Small intestine (tissue), 7 donors: Measurements from ENCODE around the gene AURKA. TPM values are rescaled to one million over a fixed set of nuclear protein-coding genes. Genes with fewer than 3 reads are reported as not detected.

Experiments used
- DNase-seq, 2 donors: peaks; one replicate each; pipeline versions ENCODE4 v3.0.0 to v3.0.0-alpha.2; 2013
- FAIRE-seq: peaks from 2 replicates; lab custom pipeline; 2012; peaks lifted over from hg19 to GRCh38; lab: Jason Lieb, UNC
- H3K27ac ChIP-seq, 3 donors: one replicate each; pipeline ENCODE4 v1.5.1; 2013; ENCODE audit warnings: low read length in 2 of 3, mild to moderate bottlenecking in 2 of 3, control low read depth in 1 of 3, inconsistent platforms in 1 of 3, low read depth in 1 of 3, moderate library complexity in 1 of 3
- H3K27me3 ChIP-seq, 3 donors: one replicate each; pipeline ENCODE4 v1.6.1; 2013; ENCODE audit warnings: low read length in 3 of 3, inconsistent platforms in 1 of 3; ENCODE audit not compliant: control insufficient read depth in 3 of 3, insufficient read depth in 3 of 3
- H3K36me3 ChIP-seq, 3 donors: one replicate each; pipeline ENCODE4 v1.6.1; 2013; ENCODE audit warnings: low read length in 3 of 3, inconsistent platforms in 1 of 3, low read depth in 1 of 3, mild to moderate bottlenecking in 1 of 3, moderate library complexity in 1 of 3; ENCODE audit not compliant: control insufficient read depth in 3 of 3, insufficient read depth in 2 of 3
- H3K4me1 ChIP-seq, 3 donors: one replicate each; pipeline ENCODE4 v1.6.1; 2013; ENCODE audit warnings: low read length in 2 of 3, inconsistent platforms in 1 of 3, low read depth in 1 of 3, mild to moderate bottlenecking in 1 of 3, moderate library complexity in 1 of 3; ENCODE audit not compliant: control insufficient read depth in 3 of 3, insufficient read depth in 2 of 3
- H3K4me3 ChIP-seq, 3 donors: one replicate each; pipeline ENCODE4 v1.5.1; 2013; ENCODE audit warnings: low read length in 3 of 3, control low read depth in 1 of 3, inconsistent platforms in 1 of 3, low read depth in 1 of 3, mild to moderate bottlenecking in 1 of 3, moderate library complexity in 1 of 3
- H3K9me3 ChIP-seq, 2 donors: one replicate each; pipeline ENCODE4 v1.6.1; 2013; ENCODE audit warnings: low read depth in 1 of 2, low read length in 1 of 2; ENCODE audit not compliant: control insufficient read depth in 2 of 2, insufficient read depth in 1 of 2
- WGBS, 3 donors: extraction: QIAGEN DNeasy Blood & Tissue Kit; methylation state at CpG; one replicate each; pipeline ENCODE4 v1.1.7; 2013; 5-methylcytosine and 5-hydroxymethylcytosine counted together
- polyA plus RNA-seq, 4 donors: library from polyadenylated mRNA; stranded (reverse) in 3 of 4; unstranded in 1 of 4; fragments of 200-250 nt in 3 of 4; fragments of 120-200 nt in 1 of 4; gene quantifications; one replicate each; pipeline versions ENCODE4 v1.2.1 to v1.2.3, GENCODE V29; 2013
- donor health status: healthy with polysubstance abuse.
- donor health status: control.
- donor health status: control.
- donor health status: Bipolar disorder and iron deficiency.
- donor health status: healthy.

Gene AURKA
- polyA plus RNA-seq, 4 donors, result 4.3 to 26.6 (median 13.6) TPM

- DNase-seq (no peak), FAIRE-seq (no peak)
- no peak overlapping the region for H3K27ac ChIP-seq
- no peaks in the 10 kb centered on the region for H3K4me1 ChIP-seq
- 92 to 95% (median 94%) methylated on average over 8 of the region's 8 CpGs for WGBS, 3 donors
- no peak overlapping the region for H3K4me3 ChIP-seq
- no peaks in the 10 kb centered on the region for H3K9me3 ChIP-seq
- no peaks in the 10 kb centered on the region for H3K27me3 ChIP-seq
- peaks cover 0 to 21% (median 4%) of the 10 kb centered on the region in 3 donors for H3K36me3 ChIP-seq
Measured at GRCh38 chr20:56383334-56383733, 8.7 kb downstream of the AURKA start.

- H3K9me3 ChIP-seq, result no peaks in the 10 kb centered on the region
- DNase-seq (no peak), FAIRE-seq (no peak)
- H3K4me1 ChIP-seq, result no peaks in the 10 kb centered on the region
- H3K4me3 ChIP-seq, result no peak overlapping the region
- peaks cover 0 to 19% (median 4%) of the 10 kb centered on the region in 3 donors for H3K36me3 ChIP-seq
- no peaks in the 10 kb centered on the region for H3K27me3 ChIP-seq
- WGBS, 3 donors, result 70 to 86% (median 74%) methylated on average over 4 of the region's 4 CpGs
- no peak overlapping the region for H3K27ac ChIP-seq
Measured at GRCh38 chr20:56382696-56383095, 9.3 kb downstream of the AURKA start.

- Histone ChIP-seq H3K27ac (no peak overlapping the region), H3K9me3 (no peaks in the 10 kb centered on the region), H3K36me3 (peaks cover 0 to 25% (median 4%) of the 10 kb centered on the region in 3 donors), H3K27me3 (no peaks in the 10 kb centered on the region), H3K4me1 (no peaks in the 10 kb centered on the region), H3K4me3 (no peak overlapping the region)
- WGBS, 3 donors, result 72 to 88% (median 83%) methylated on average over 1 of the region's 1 CpG
- DNase-seq (no peak), FAIRE-seq (no peak)
Measured at GRCh38 chr20:56381501-56381900, 10.5 kb downstream of the AURKA start.

GRCh38 chr20:56380375-56380774, 11.6 kb downstream of the AURKA start:
- 67 to 77% (median 73%) methylated on average over 1 of the region's 1 CpG for WGBS, 3 donors
- Histone ChIP-seq H3K36me3 (peaks cover 0 to 19% (median 2%) of the 10 kb centered on the region in 3 donors), H3K27me3 (no peaks in the 10 kb centered on the region), H3K9me3 (no peaks in the 10 kb centered on the region), H3K4me3 (no peak overlapping the region), H3K27ac (no peak overlapping the region), H3K4me1 (no peaks in the 10 kb centered on the region)
- DNase-seq, result no peak
- FAIRE-seq, result no peak

- Histone ChIP-seq H3K27me3 (no peaks in the 10 kb centered on the region), H3K27ac (no peak overlapping the region), H3K4me1 (no peaks in the 10 kb centered on the region), H3K36me3 (peaks cover 0 to 21% (median 5%) of the 10 kb centered on the region in 3 donors), H3K4me3 (no peak overlapping the region), H3K9me3 (no peaks in the 10 kb centered on the region)
- no peak for FAIRE-seq
- DNase-seq, result no peak
- 94 to 96% (median 95%) methylated on average over 3 of the region's 3 CpGs for WGBS, 3 donors
Measured at GRCh38 chr20:56378386-56378785, 13.6 kb downstream of the AURKA start.

- Histone ChIP-seq H3K27me3 (no peaks in the 10 kb centered on the region), H3K4me1 (no peaks in the 10 kb centered on the region), H3K27ac (no peak overlapping the region), H3K36me3 (peaks cover 0 to 15% (median 5%) of the 10 kb centered on the region in 3 donors), H3K4me3 (no peak overlapping the region), H3K9me3 (no peaks in the 10 kb centered on the region)
- FAIRE-seq (no peak), DNase-seq (no peak)
- whole genome bisulfite sequencing, 3 donors, result 81 to 88% (median 87%) methylated on average over 2 of the region's 2 CpGs
Measured at GRCh38 chr20:56376331-56376730, 15.7 kb downstream of the AURKA start.

GRCh38 chr20:56373942-56374341, 18.1 kb downstream of the AURKA start:
- no peaks in the 10 kb centered on the region for H3K27me3 ChIP-seq
- no peak overlapping the region for H3K27ac ChIP-seq
- no peak for DNase-seq
- no peaks in the 10 kb centered on the region for H3K9me3 ChIP-seq
- no peak for FAIRE-seq
- H3K36me3 ChIP-seq, result peaks cover 3 to 18% (median 5%) of the 10 kb centered on the region in 3 donors
- WGBS, 3 donors, result 65 to 90% (median 69%) methylated on average over 1 of the region's 1 CpG
- H3K4me3 ChIP-seq, result no peak overlapping the region
- H3K4me1 ChIP-seq, result no peaks in the 10 kb centered on the region

- Histone ChIP-seq H3K27ac (no peak overlapping the region), H3K4me3 (no peak overlapping the region), H3K36me3 (peaks cover 5 to 18% (median 6%) of the 10 kb centered on the region in 3 donors), H3K4me1 (no peaks in the 10 kb centered on the region), H3K27me3 (no peaks in the 10 kb centered on the region), H3K9me3 (no peaks in the 10 kb centered on the region)
- DNase-seq, result no peak
- FAIRE-seq, result no peak
- 55 to 90% (median 78%) methylated on average over 1 of the region's 1 CpG for WGBS, 3 donors
Measured at GRCh38 chr20:56372850-56373249, 19.2 kb downstream of the AURKA start.

- no peak for FAIRE-seq
Measured at GRCh38 chr20:56371977-56372376, 20.0 kb downstream of the AURKA start.

More at GRCh38 chr20:56371977-56372376, 20.0 kb downstream of the AURKA start:
- H3K4me3 ChIP-seq, result no peak overlapping the region
- WGBS, 3 donors, result 94 to 95% (median 94%) methylated on average over 11 of the region's 11 CpGs
- no peak for DNase-seq
- no peak overlapping the region for H3K27ac ChIP-seq
- H3K27me3 ChIP-seq, result no peaks in the 10 kb centered on the region
- no peaks in the 10 kb centered on the region for H3K9me3 ChIP-seq
- H3K36me3 ChIP-seq, result peaks cover 5 to 21% (median 6%) of the 10 kb centered on the region in 3 donors
- no peaks in the 10 kb centered on the region for H3K4me1 ChIP-seq
